ENCODE results near the gene TNMD. TPM values are rescaled to one million over a fixed set of nuclear protein-coding genes. Genes with fewer than 3 reads are reported as not detected.

Gene TNMD
- total RNA-seq, 1 experiment from 2014 or later, result not detected

DNA sequence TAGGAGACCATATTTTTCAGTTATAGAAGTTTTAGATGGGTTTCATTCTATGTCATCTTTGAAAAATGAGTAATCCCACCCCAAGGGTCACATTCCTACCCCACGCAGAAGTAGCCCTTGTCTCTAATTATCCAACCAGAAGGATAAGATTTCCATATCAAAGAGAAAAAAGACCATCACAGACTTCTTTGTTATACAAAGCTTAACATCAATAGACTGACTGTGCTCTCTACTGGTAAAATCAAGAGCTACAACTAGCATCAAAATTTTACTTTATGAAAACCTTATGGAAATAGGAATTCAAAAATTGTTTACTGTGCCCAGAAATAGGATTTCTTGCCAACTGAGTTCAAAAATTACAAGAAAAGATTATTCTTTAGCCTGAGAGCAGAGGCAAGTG, 24.9 kb downstream of the TNMD start:
- no peaks in the 10 kb centered on the region for H3K36me3 ChIP-seq (ENCODE audit: control insufficient read depth in 1 of 2, insufficient read depth in 2 of 2, low read length in 2 of 2)
- no peaks in the 10 kb centered on the region for H3K27me3 ChIP-seq (ENCODE audit: insufficient read depth, low read length)
- no peaks in the 10 kb centered on the region for H4K20me1 ChIP-seq (ENCODE audit: insufficient read depth)
- no peaks in the 10 kb centered on the region for H3K79me2 ChIP-seq (ENCODE audit: insufficient read depth, low read length)
- intact Hi-C loops (cut with micrococcal nuclease), result no loop called here
- POLR2A ChIA-PET, result no interaction called here
- no TSS peak for BruUV-seq (replicated peaks)
- DNase-seq (ENCODE audit: low read depth, low spot score) (no peak), ATAC-seq (no peak)
- H3K27ac ChIP-seq (ENCODE audit: low read depth, low read length), result no peak overlapping the region
- H3K9me3 ChIP-seq (ENCODE audit: control insufficient read depth in 1 of 2, insufficient read depth in 1 of 2, low read depth in 1 of 2, low read length in 2 of 2), result no peaks in the 10 kb centered on the region
- no peak overlapping the region for H2AFZ ChIP-seq (ENCODE audit: low read depth, low read length, poor library complexity, severe bottlenecking)
- RAD21 ChIA-PET (ENCODE audit: low non-redundant PET in 1 of 2, low total read pairs in 2 of 2, uncharacterized antibody in 2 of 2, unreplicated experiment in 2 of 2), result interaction anchor here in 1 of 2 experiments (1.0 kb wide), 1 partner anchor 162 kb away, joined by 4 read pairs; no protein-coding TSS in a partner anchor
- CTCF ChIA-PET, result interaction anchor here (0.6 to 1.9 kb wide), 5 partner anchors 9 to 260 kb away, joined by 3 to 11 read pairs (median 5); no protein-coding TSS in a partner anchor
- H3K9ac ChIP-seq (ENCODE audit: low read length), result no peak overlapping the region
- no peak overlapping the region for H3K4me3 ChIP-seq (replicated peaks in 1 of 2; ENCODE audit: low read depth in 1 of 2, low read length in 2 of 2)
- H3K4me1 ChIP-seq (ENCODE audit: control insufficient read depth in 1 of 2, insufficient read depth in 2 of 2, low read length in 2 of 2), result peaks cover 0 to 1% of the 10 kb centered on the region in 2 experiments; a peak in 1 of 4 replicates
- TF ChIP-seq RAD21 (IDR thresholded peaks at IDR 0.05; ENCODE audit: low read depth), result peak; percentile 19; the same call in 1 of the 2 replicates
- TF ChIP-seq EZH2phosphoT487 (IDR thresholded peaks at IDR 0.05; ENCODE audit: borderline replicate concordance), result no peak
- no peak overlapping the region for H3K4me2 ChIP-seq (ENCODE audit: low read length)
- no peaks in the 10 kb centered on the region for H3K9me2 ChIP-seq (ENCODE audit: insufficient read depth)

DNA sequence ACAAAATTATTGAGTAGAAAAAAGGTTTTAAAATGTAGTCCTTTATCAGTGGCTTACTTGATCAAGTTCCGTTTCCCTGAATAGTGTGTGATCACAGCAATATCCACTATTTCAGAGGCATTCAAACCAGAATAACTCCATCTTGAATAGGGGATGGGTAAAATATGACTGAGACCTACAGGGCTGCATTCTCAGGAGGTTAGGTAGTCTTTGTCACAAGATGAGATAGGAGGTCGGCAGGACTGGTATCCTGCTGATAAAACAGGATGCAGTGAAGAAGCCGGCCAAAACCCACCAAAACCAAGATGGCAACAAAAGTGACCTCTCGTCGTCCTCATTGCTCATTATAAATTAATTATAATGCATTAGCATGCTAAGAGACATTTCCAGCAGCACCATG, 27.2 kb downstream of the TNMD start:
- Histone ChIP-seq H3K79me2 (ENCODE audit: insufficient read depth, low read length) (no peaks in the 10 kb centered on the region), H4K20me1 (ENCODE audit: insufficient read depth) (no peaks in the 10 kb centered on the region), H3K4me2 (ENCODE audit: low read length) (no peak overlapping the region), H3K27me3 (ENCODE audit: insufficient read depth, low read length) (no peaks in the 10 kb centered on the region), H3K36me3 (ENCODE audit: control insufficient read depth in 1 of 2, insufficient read depth in 2 of 2, low read length in 2 of 2) (no peaks in the 10 kb centered on the region), H3K9me3 (ENCODE audit: control insufficient read depth in 1 of 2, insufficient read depth in 1 of 2, low read depth in 1 of 2, low read length in 2 of 2) (no peaks in the 10 kb centered on the region), H3K4me3 (replicated peaks in 1 of 2; ENCODE audit: low read depth in 1 of 2, low read length in 2 of 2) (no peak overlapping the region), H3K9me2 (ENCODE audit: insufficient read depth) (no peaks in the 10 kb centered on the region), H3K27ac (ENCODE audit: low read depth, low read length) (no peak overlapping the region), H3K9ac (ENCODE audit: low read length) (no peak overlapping the region), H3K4me1 (ENCODE audit: control insufficient read depth in 1 of 2, insufficient read depth in 2 of 2, low read length in 2 of 2) (peaks cover 0 to 9% of the 10 kb centered on the region in 2 experiments; a peak in 2 of 4 replicates), H2AFZ (ENCODE audit: low read depth, low read length, poor library complexity, severe bottlenecking) (no peak overlapping the region)
- DNase-seq (ENCODE audit: low read depth, low spot score), result no peak
- RAD21 ChIA-PET (ENCODE audit: low non-redundant PET in 1 of 2, low total read pairs in 2 of 2, uncharacterized antibody in 2 of 2, unreplicated experiment in 2 of 2), result no interaction called here
- no peak for ATAC-seq
- TF ChIP-seq JUND (IDR thresholded peaks at IDR 0.05), result no peak
- TF ChIP-seq CEBPB (IDR thresholded peaks at IDR 0.05; ENCODE audit: low read depth), result no peak
- TF ChIP-seq, protein P1, sequence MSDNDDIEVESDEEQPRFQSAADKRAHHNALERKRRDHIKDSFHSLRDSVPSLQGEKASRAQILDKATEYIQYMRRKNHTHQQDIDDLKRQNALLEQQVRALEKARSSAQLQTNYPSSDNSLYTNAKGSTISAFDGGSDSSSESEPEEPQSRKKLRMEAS (IDR thresholded peaks at IDR 0.05), result no peak
- TF ChIP-seq ELF1 (IDR thresholded peaks at IDR 0.05; ENCODE audit: borderline replicate concordance, low read depth), result no peak
- no peak for TF ChIP-seq SP1 (IDR thresholded peaks at IDR 0.05; ENCODE audit: low read depth)
- no peak for TF ChIP-seq POLR2AphosphoS5 (IDR thresholded peaks at IDR 0.05; ENCODE audit: low read depth, low read length)
- TF ChIP-seq, protein P2, sequence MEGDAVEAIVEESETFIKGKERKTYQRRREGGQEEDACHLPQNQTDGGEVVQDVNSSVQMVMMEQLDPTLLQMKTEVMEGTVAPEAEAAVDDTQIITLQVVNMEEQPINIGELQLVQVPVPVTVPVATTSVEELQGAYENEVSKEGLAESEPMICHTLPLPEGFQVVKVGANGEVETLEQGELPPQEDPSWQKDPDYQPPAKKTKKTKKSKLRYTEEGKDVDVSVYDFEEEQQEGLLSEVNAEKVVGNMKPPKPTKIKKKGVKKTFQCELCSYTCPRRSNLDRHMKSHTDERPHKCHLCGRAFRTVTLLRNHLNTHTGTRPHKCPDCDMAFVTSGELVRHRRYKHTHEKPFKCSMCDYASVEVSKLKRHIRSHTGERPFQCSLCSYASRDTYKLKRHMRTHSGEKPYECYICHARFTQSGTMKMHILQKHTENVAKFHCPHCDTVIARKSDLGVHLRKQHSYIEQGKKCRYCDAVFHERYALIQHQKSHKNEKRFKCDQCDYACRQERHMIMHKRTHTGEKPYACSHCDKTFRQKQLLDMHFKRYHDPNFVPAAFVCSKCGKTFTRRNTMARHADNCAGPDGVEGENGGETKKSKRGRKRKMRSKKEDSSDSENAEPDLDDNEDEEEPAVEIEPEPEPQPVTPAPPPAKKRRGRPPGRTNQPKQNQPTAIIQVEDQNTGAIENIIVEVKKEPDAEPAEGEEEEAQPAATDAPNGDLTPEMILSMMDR (IDR thresholded peaks at IDR 0.05 in 2 of 3, conservative IDR thresholded peaks at IDR 0.05 in 1 of 3; ENCODE audit: borderline replicate concordance in 1 of 3, insufficient read depth in 1 of 3, low read depth in 2 of 3, low read length in 2 of 3), result no peak
- TF ChIP-seq CBX3 (IDR thresholded peaks at IDR 0.05; ENCODE audit: low read depth), result no peak
- TF ChIP-seq, protein P3, sequence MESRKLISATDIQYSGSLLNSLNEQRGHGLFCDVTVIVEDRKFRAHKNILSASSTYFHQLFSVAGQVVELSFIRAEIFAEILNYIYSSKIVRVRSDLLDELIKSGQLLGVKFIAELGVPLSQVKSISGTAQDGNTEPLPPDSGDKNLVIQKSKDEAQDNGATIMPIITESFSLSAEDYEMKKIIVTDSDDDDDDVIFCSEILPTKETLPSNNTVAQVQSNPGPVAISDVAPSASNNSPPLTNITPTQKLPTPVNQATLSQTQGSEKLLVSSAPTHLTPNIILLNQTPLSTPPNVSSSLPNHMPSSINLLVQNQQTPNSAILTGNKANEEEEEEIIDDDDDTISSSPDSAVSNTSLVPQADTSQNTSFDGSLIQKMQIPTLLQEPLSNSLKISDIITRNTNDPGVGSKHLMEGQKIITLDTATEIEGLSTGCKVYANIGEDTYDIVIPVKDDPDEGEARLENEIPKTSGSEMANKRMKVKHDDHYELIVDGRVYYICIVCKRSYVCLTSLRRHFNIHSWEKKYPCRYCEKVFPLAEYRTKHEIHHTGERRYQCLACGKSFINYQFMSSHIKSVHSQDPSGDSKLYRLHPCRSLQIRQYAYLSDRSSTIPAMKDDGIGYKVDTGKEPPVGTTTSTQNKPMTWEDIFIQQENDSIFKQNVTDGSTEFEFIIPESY (IDR thresholded peaks at IDR 0.05; ENCODE audit: extremely low read depth, insufficient replicate concordance, low read length), result no peak
- TF ChIP-seq, protein P4, sequence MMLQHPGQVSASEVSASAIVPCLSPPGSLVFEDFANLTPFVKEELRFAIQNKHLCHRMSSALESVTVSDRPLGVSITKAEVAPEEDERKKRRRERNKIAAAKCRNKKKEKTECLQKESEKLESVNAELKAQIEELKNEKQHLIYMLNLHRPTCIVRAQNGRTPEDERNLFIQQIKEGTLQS (IDR thresholded peaks at IDR 0.05), result no peak
- no peak for TF ChIP-seq EZH2 (IDR thresholded peaks at IDR 0.05)
- no TSS peak for BruUV-seq (replicated peaks)
- CTCF ChIA-PET, result no interaction called here
- intact Hi-C loops (cut with micrococcal nuclease), result loop anchor here (10.0 kb wide), 1 partner anchor 97 kb away; no protein-coding TSS in a partner anchor
- POLR2A ChIA-PET, result no interaction called here
